KMS-11 (cell line): ENCODE measurements around the gene SYT17.

Source experiments
- H2AFZ ChIP-seq: fragments of 200-600 bp; sonication (generic); 2 replicates; pipeline ENCODE4 v1.6.1; 2016; ENCODE audit warnings: antibody characterized with exemption, mixed run types, low read depth
- H3K27ac ChIP-seq: fragments of 200-600 bp; sonication (generic); 2 replicates; pipeline ENCODE4 v1.6.1; 2016; ENCODE audit warnings: mild to moderate bottlenecking, mixed run types
- H3K27me3 ChIP-seq: fragments of 200-600 bp; sonication (generic); 2 replicates; pipeline ENCODE4 v1.6.1; 2017; ENCODE audit warnings: mild to moderate bottlenecking, low read depth, mixed run types, moderate library complexity; ENCODE audit not compliant: insufficient read depth
- H3K36me3 ChIP-seq: fragments of 200-600 bp; sonication (generic); 2 replicates; pipeline ENCODE4 v1.6.1; 2017; ENCODE audit warnings: mild to moderate bottlenecking, mixed run types; ENCODE audit not compliant: insufficient read depth
- H3K4me1 ChIP-seq: fragments of 200-600 bp; sonication (generic); 2 replicates; pipeline ENCODE4 v1.6.1; 2016; ENCODE audit warnings: mild to moderate bottlenecking, low read depth, mixed run types; ENCODE audit not compliant: poor library complexity, severe bottlenecking
- H3K4me2 ChIP-seq: fragments of 200-600 bp; sonication (generic); 2 replicates; pipeline ENCODE4 v1.7.0; 2016; ENCODE audit warnings: mild to moderate bottlenecking, mixed run types
- H3K4me3 ChIP-seq: fragments of 200-600 bp; sonication (generic); IDR thresholded peaks from 2 replicates; pipeline ENCODE4 v1.6.1; 2017; ENCODE audit warnings: low read depth, low read length, mixed read lengths; ENCODE audit not compliant: insufficient read depth
- H3K79me2 ChIP-seq: fragments of 200-600 bp; sonication (generic); 2 replicates; pipeline ENCODE4 v1.6.1; 2016; ENCODE audit warnings: low read depth, mixed run types; ENCODE audit not compliant: insufficient read depth
- H3K9ac ChIP-seq: fragments of 200-600 bp; sonication (generic); 2 replicates; pipeline ENCODE4 v1.6.1; 2016; ENCODE audit warnings: mild to moderate bottlenecking, mixed run types
- H4K20me1 ChIP-seq: fragments of 200-600 bp; sonication (generic); 2 replicates; pipeline ENCODE4 v1.6.1; 2016; ENCODE audit warnings: mild to moderate bottlenecking, mixed run types; ENCODE audit not compliant: insufficient read depth
- TF ChIP-seq, protein P1 (sequence below): fragments of 200-600 bp; sonication (generic); conservative IDR thresholded peaks from 2 replicates; pipeline ENCODE4 v1.6.1; 2017; ENCODE audit warnings: low read depth, mild to moderate bottlenecking, antibody characterized with exemption, low read length, moderate library complexity, mixed read lengths

The SYT17 gene

GRCh38 chr16:19294156-19294649 lies 126.2 kb downstream of the SYT17 start:
- Histone ChIP-seq H3K27ac (no peak overlapping the region), H3K4me3 (no peak overlapping the region), H3K79me2 (no peaks in the 10 kb centered on the region), H3K4me1 (no peaks in the 10 kb centered on the region), H4K20me1 (no peaks in the 10 kb centered on the region), H3K27me3 (no peaks in the 10 kb centered on the region), H2AFZ (no peak overlapping the region), H3K36me3 (no peaks in the 10 kb centered on the region), H3K9ac (no peak overlapping the region), H3K4me2 (no peak overlapping the region)
- TF ChIP-seq, protein P1, sequence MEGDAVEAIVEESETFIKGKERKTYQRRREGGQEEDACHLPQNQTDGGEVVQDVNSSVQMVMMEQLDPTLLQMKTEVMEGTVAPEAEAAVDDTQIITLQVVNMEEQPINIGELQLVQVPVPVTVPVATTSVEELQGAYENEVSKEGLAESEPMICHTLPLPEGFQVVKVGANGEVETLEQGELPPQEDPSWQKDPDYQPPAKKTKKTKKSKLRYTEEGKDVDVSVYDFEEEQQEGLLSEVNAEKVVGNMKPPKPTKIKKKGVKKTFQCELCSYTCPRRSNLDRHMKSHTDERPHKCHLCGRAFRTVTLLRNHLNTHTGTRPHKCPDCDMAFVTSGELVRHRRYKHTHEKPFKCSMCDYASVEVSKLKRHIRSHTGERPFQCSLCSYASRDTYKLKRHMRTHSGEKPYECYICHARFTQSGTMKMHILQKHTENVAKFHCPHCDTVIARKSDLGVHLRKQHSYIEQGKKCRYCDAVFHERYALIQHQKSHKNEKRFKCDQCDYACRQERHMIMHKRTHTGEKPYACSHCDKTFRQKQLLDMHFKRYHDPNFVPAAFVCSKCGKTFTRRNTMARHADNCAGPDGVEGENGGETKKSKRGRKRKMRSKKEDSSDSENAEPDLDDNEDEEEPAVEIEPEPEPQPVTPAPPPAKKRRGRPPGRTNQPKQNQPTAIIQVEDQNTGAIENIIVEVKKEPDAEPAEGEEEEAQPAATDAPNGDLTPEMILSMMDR = no peak

GRCh38 chr16:19295393-19295792 lies 127.4 kb downstream of the SYT17 start:
- no peaks in the 10 kb centered on the region for H3K79me2 ChIP-seq
- H3K4me3 ChIP-seq = no peak overlapping the region
- H3K27ac ChIP-seq = no peak overlapping the region
- H3K4me2 ChIP-seq = no peak overlapping the region
- H3K4me1 ChIP-seq = no peaks in the 10 kb centered on the region
- no peak overlapping the region for H2AFZ ChIP-seq
- no peaks in the 10 kb centered on the region for H4K20me1 ChIP-seq
- no peaks in the 10 kb centered on the region for H3K27me3 ChIP-seq
- no peaks in the 10 kb centered on the region for H3K36me3 ChIP-seq
- H3K9ac ChIP-seq = no peak overlapping the region
- TF ChIP-seq, protein P1 = no peak

DNA sequence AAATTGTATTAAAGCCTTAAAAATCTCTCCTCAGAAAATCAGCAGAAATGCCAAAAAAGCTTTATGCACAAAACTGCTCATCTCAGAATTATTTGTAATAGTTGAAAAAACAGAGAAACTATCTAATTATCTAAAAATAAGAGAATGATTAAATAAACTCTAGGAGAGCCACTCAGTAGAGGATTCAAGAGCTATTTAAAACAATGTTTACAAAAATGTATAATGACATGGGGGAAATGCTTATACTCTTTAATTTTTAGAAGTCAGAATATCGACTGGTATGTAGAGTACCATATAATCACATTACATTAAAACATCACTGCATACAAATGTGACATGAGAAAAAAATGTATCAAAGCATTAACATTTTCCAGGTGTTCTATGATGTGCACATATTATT lies 129.4 kb downstream of the SYT17 start:
- Histone ChIP-seq H3K79me2 (no peaks in the 10 kb centered on the region), H3K27me3 (no peaks in the 10 kb centered on the region), H2AFZ (no peak overlapping the region), H4K20me1 (no peaks in the 10 kb centered on the region), H3K27ac (no peak overlapping the region), H3K36me3 (no peaks in the 10 kb centered on the region), H3K4me1 (no peaks in the 10 kb centered on the region), H3K4me3 (no peak overlapping the region), H3K4me2 (no peak overlapping the region), H3K9ac (no peak overlapping the region)
- TF ChIP-seq, protein P1 = no peak

DNA sequence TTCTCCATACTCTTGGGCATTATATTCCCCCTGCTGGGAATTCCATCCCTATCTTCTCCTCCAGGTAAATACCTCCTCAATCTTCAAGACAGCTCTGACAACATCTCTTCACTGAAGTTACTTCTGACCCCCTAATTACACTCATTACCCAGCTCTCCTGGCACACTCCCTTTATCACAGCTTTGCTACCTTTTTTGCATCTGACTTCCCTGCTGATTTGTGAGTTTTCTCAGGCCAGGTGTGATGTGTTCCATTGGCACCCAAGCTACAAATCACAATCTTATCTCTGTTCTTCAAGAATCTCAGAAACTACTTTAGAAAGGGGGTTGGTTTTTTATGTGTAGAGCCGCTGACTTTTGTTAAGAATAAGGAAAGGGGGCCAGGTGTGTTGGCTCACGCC lies 131.5 kb downstream of the SYT17 start:
- TF ChIP-seq, protein P1 = no peak
- Histone ChIP-seq H3K9ac (no peak overlapping the region), H3K4me3 (no peak overlapping the region), H3K4me1 (no peaks in the 10 kb centered on the region), H2AFZ (no peak overlapping the region), H3K79me2 (no peaks in the 10 kb centered on the region), H3K36me3 (no peaks in the 10 kb centered on the region), H4K20me1 (no peaks in the 10 kb centered on the region), H3K27me3 (no peaks in the 10 kb centered on the region), H3K4me2 (no peak overlapping the region), H3K27ac (no peak overlapping the region)

DNA sequence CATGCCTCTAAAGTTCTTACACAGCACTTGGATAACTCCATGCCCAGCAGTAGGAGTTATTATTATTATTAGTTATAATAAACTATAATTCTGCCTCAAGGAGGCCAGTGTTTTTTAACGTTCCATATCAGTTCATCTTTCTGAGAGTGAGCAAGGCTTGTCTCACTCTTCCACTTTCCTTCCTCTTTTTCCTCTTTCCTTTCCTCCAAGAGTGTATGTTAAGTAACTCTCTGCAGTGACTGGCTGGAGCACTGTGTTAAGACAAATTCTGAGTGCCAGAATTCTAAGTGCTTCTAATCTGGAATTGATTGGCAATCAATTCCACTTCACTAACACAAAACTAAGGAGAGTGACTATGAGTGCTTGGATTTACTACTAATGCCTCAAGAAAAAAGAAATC lies 133.9 kb downstream of the SYT17 start:
- Histone ChIP-seq H4K20me1 (no peaks in the 10 kb centered on the region), H3K4me1 (no peaks in the 10 kb centered on the region), H2AFZ (no peak overlapping the region), H3K27me3 (no peaks in the 10 kb centered on the region), H3K9ac (no peak overlapping the region), H3K4me3 (no peak overlapping the region), H3K79me2 (no peaks in the 10 kb centered on the region), H3K36me3 (no peaks in the 10 kb centered on the region), H3K27ac (no peak overlapping the region), H3K4me2 (no peak overlapping the region)
- TF ChIP-seq, protein P1 = no peak
